SK-N-MC (cell line): ENCODE results near the gene NANOS1.

ENCODE experiments used
- EZH2 ChIP-seq: fragments of 200-600 bp; sonication (generic); IDR thresholded peaks from one replicate; pipeline ENCODE4 v1.6.1; 2017; ENCODE audit warnings: antibody characterized with exemption
- POLR2AphosphoS5 ChIP-seq: IDR thresholded peaks from 2 replicates; pipeline ENCODE4 v1.6.1; 2012; ENCODE audit warnings: mild to moderate bottlenecking, low read depth, low read length, borderline replicate concordance

- TF ChIP-seq EZH2 (no peak), POLR2AphosphoS5 (no peak)
These were observed 47.6 kb upstream of the NANOS1 start for GRCh38 chr10:118981946-118982345.
